Measurements from ENCODE around the gene SLC25A1. TPM values are rescaled to one million over a fixed set of nuclear protein-coding genes. Genes with fewer than 3 reads are reported as not detected.
A peak's percentile ranks its signal among the peaks of the same experiment; 100 is the strongest.

Gene SLC25A1
- total and polyA plus RNA-seq, 2 of the 8 experiments (the other 6 are each of a cell fraction or from before 2014, with no cell fraction given): 110 to 148 TPM

DNA sequence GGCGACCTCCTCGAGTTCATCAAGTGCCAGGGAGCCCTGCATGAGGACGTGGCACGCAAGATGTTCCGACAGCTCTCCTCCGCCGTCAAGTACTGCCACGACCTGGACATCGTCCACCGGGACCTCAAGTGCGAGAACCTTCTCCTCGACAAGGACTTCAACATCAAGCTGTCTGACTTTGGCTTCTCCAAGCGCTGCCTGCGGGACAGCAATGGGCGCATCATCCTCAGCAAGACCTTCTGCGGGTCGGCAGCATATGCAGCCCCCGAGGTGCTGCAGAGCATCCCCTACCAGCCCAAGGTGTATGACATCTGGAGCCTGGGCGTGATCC lies 46.9 kb downstream of the SLC25A1 start:
- no peaks in the 10 kb centered on the region for H3K79me2 ChIP-seq (ENCODE audit: control insufficient read depth in 1 of 2, insufficient read depth in 2 of 2, low read length in 2 of 2)
- no peak overlapping the region for H2BK20ac ChIP-seq (ENCODE audit: low read length)
- no peak overlapping the region for H2BK12ac ChIP-seq (ENCODE audit: low read depth, low read length)
- H3K23me2 ChIP-seq (ENCODE audit: low read depth, low read length): no peaks in the 10 kb centered on the region
- H4K5ac ChIP-seq (ENCODE audit: insufficient read length, low read depth, low read length): no peak overlapping the region
- no peak for DNase-seq (ENCODE audit: low read depth in 1 of 2, low spot score in 2 of 2)
- H4K8ac ChIP-seq (ENCODE audit: extremely low read depth, insufficient read depth, low read length): peak overlapping the region; percentile 29; the same call in 1 of the 2 replicates
- no peak overlapping the region; a peak in 1 of 7 replicates for H3K9ac ChIP-seq (replicated peaks in 1 of 4; ENCODE audit: extremely low read depth in 1 of 4, low read depth in 3 of 4, low read length in 3 of 4)
- H3K79me1 ChIP-seq (ENCODE audit: low read depth, low read length): no peaks in the 10 kb centered on the region
- H3K27ac ChIP-seq (ENCODE audit: low read depth, low read length): no peak overlapping the region
- H3K9me3 ChIP-seq (ENCODE audit: insufficient read depth in 2 of 2, low read depth in 1 of 2, low read length in 1 of 2): no peaks in the 10 kb centered on the region
- 0 out of 7 replicates have a peak, but pooled peaks cover 0 to 2% (median under 1%) of the 10 kb centered on the region in 4 experiments for H3K27me3 ChIP-seq (replicated peaks in 1 of 4; ENCODE audit: control insufficient read depth in 3 of 4, extremely low read depth in 1 of 4, insufficient read depth in 3 of 4, low read length in 3 of 4)
- no peak overlapping the region for H4K91ac ChIP-seq (replicated peaks; ENCODE audit: insufficient read length, low read length)
- 94% methylated on average over 19 of the region's 19 CpGs; no CpG with 5 or more reads in 1 of the 2 experiments for WGBS, 2 experiments (ENCODE audit: extremely low coverage in 1 of 2, insufficient coverage in 1 of 2, insufficient read length in 1 of 2, insufficient replicate concordance in 2 of 2, low coverage in 1 of 2, low lambda C conversion rate in 2 of 2, missing lambda C conversion rate in 1 of 2)
- ChIA-PET POLR2A (ENCODE audit: partially characterized antibody) (interaction anchor here (3.6 to 5.3 kb wide), 2 partner anchors 9 to 12 kb away, joined by 15 to 24 read pairs; partner anchors contain the start of genes DGCR2 and ESS2), CTCF (ENCODE audit: partially characterized antibody) (interaction anchor here (1.5 to 2.1 kb wide), 3 partner anchors 10 to 16 kb away, joined by 3 to 7 read pairs (median 4); partner anchors contain the start of gene DGCR2)
- H3K4me2 ChIP-seq (ENCODE audit: insufficient read depth in 1 of 2, low read depth in 2 of 2, low read length in 2 of 2): no peak overlapping the region
- no peaks in the 10 kb centered on the region for H3K4me1 ChIP-seq (replicated peaks in 1 of 4; ENCODE audit: control insufficient read depth in 3 of 4, insufficient read depth in 4 of 4, low read length in 3 of 4)
- TF ChIP-seq BACH1 (IDR thresholded peaks at IDR 0.05; ENCODE audit: low read length) (no peak), CTBP2 (IDR thresholded peaks at IDR 0.05; ENCODE audit: borderline replicate concordance, insufficient read depth, insufficient read length, low read length) (no peak), CHD1 (IDR thresholded peaks at IDR 0.05; ENCODE audit: low read depth, low read length) (no peak)
- peaks cover 2 to 19% (median 5%) of the 10 kb centered on the region in 4 experiments; a peak in 5 of 8 replicates for H3K36me3 ChIP-seq (ENCODE audit: control insufficient read depth in 2 of 4, insufficient read depth in 4 of 4, low read length in 3 of 4)
- H3K4ac ChIP-seq (replicated peaks; ENCODE audit: insufficient read length, low read depth, low read length): no peak overlapping the region
- H2BK120ac ChIP-seq (replicated peaks; ENCODE audit: low read depth, low read length): no peak overlapping the region
- H3K56ac ChIP-seq (replicated peaks; ENCODE audit: insufficient read length, low read depth, low read length): no peak overlapping the region
- H3K4me3 ChIP-seq (ENCODE audit: extremely low read depth in 1 of 4, insufficient read depth in 2 of 4, low read depth in 3 of 4, low read length in 4 of 4): no peak overlapping the region
- peak overlapping the region; percentile 2; the same call in 1 of the 2 replicates for H2BK5ac ChIP-seq (ENCODE audit: low read depth, low read length)
- peaks cover 3 to 4% of the 10 kb centered on the region in 2 experiments for H4K20me1 ChIP-seq (replicated peaks in 1 of 2; ENCODE audit: control insufficient read depth in 1 of 2, insufficient read depth in 2 of 2, low read length in 2 of 2)
- H3K18ac ChIP-seq (ENCODE audit: extremely low read depth, low read length): no peak overlapping the region
- no peak overlapping the region for H2AK5ac ChIP-seq (ENCODE audit: low read depth, low read length)
- H2AFZ ChIP-seq (ENCODE audit: low read length): no peak overlapping the region
- H3K14ac ChIP-seq (ENCODE audit: insufficient read length): no peak overlapping the region
- H3K23ac ChIP-seq (ENCODE audit: insufficient read length): no peak overlapping the region
- H2BK15ac ChIP-seq (ENCODE audit: low read length): no peak overlapping the region
- FAIRE-seq: no peak

Measured in H1 (cell line).